IPS DF 6.9 (cell line): ENCODE measurements around the gene TSPAN18.

Source experiments
- DNase-seq: peaks from one replicate; pipeline ENCODE4 v3.0.0-alpha.2; 2013; ENCODE audit warnings: low read depth, low spot score
- H3K27ac ChIP-seq: one replicate; pipeline ENCODE4 v1.5.1; 2013; ENCODE audit warnings: low read length, control low read depth
- H3K27me3 ChIP-seq: 2 replicates; pipeline ENCODE4 v1.6.1; 2013; ENCODE audit warnings: mild to moderate bottlenecking, low read length; ENCODE audit not compliant: control insufficient read depth, insufficient read depth
- H3K36me3 ChIP-seq: 2 replicates; pipeline ENCODE4 v1.6.1; 2013; ENCODE audit warnings: low read length; ENCODE audit not compliant: control insufficient read depth, insufficient read depth
- H3K4me1 ChIP-seq: 2 replicates; pipeline ENCODE4 v1.6.1; 2013; ENCODE audit warnings: low read length; ENCODE audit not compliant: control insufficient read depth, insufficient read depth
- H3K4me3 ChIP-seq: 2 replicates; pipeline ENCODE4 v1.5.1; 2013; ENCODE audit warnings: mild to moderate bottlenecking, low read length
- H3K9me3 ChIP-seq: 2 replicates; pipeline ENCODE4 v1.6.1; 2013; ENCODE audit warnings: low read length, inconsistent platforms; ENCODE audit not compliant: control insufficient read depth, insufficient read depth
- whole genome bisulfite sequencing: extraction: QIAGEN DNeasy Blood & Tissue Kit; methylation state at CpG from one replicate; pipeline ENCODE4 v1.1.7; 2013; ENCODE audit warnings: mixed read lengths, missing lambda C conversion rate; ENCODE audit not compliant: insufficient read length, insufficient coverage; 5-methylcytosine and 5-hydroxymethylcytosine counted together

The TSPAN18 gene

DNA sequence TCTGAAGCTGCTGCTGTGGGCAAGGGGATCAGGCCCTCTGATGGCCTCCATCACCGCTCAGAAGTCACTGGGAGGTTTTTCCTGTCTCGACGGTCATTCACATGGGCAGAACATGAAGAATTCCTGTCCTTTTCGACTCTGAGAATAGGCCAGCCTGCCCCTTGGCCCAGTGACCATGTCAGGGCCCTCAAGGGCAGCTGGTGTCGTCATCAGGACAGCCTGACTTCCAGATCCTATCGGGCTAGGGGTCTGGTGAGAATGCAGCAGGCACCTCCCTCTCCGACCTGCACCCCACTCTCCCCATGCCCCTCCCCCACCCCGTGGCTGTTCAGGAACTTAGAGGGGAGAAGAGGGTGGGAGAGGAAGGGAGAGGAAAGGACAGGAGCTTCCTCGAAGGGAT lies 220.4 kb downstream of the TSPAN18 start:
- no peak for DNase-seq
- Histone ChIP-seq H3K4me1 (peaks cover 9% of the 10 kb centered on the region), H3K27ac (no peak overlapping the region), H3K27me3 (no peaks in the 10 kb centered on the region), H3K36me3 (no peaks in the 10 kb centered on the region), H3K9me3 (no peaks in the 10 kb centered on the region), H3K4me3 (no peak overlapping the region)
- WGBS = no CpG with 5 or more reads among the region's 9 CpGs

DNA sequence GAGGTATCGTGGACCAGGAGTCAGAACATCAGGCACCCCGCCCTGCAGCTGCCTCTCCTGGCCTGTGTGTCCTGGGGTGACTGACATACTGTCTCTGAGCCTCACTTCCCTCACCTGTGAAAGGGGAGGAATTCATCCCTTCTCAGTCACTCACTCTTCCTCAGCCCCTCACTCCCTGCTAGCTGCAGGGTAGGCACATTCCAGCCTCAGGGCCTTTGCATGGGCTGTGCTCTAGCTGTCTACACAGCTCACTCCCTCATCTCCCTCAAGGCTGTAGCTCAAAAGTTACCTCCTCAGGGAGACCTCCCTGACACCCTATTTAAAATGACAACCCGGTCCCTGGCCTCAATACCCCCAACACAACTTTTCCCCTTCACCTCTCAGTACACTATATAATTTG lies 221.4 kb downstream of the TSPAN18 start:
- no peak overlapping the region for H3K4me3 ChIP-seq
- H3K9me3 ChIP-seq = no peaks in the 10 kb centered on the region
- no peaks in the 10 kb centered on the region for H3K36me3 ChIP-seq
- no CpG with 5 or more reads among the region's 3 CpGs for WGBS
- no peak overlapping the region for H3K27ac ChIP-seq
- H3K27me3 ChIP-seq = no peaks in the 10 kb centered on the region
- no peak for DNase-seq
- H3K4me1 ChIP-seq = peaks cover 9% of the 10 kb centered on the region

GRCh38 chr11:44949160-44950030 lies 222.6 kb downstream of the TSPAN18 start:
- WGBS = no CpG with 5 or more reads among the region's 57 CpGs
- Histone ChIP-seq H3K27me3 (no peaks in the 10 kb centered on the region), H3K36me3 (no peaks in the 10 kb centered on the region), H3K4me1 (peaks cover 6% of the 10 kb centered on the region), H3K27ac (no peak overlapping the region), H3K4me3 (peak overlapping the region; percentile 84), H3K9me3 (no peaks in the 10 kb centered on the region)
- no peak for DNase-seq

GRCh38 chr11:44950031-44950624 lies 223.4 kb downstream of the TSPAN18 start:
- no CpG with 5 or more reads among the region's 63 CpGs for WGBS
- peak overlapping the region; percentile 84 for H3K4me3 ChIP-seq
- H3K27me3 ChIP-seq = no peaks in the 10 kb centered on the region
- H3K9me3 ChIP-seq = no peaks in the 10 kb centered on the region
- peaks cover 7% of the 10 kb centered on the region for H3K4me1 ChIP-seq
- no peaks in the 10 kb centered on the region for H3K36me3 ChIP-seq
- no peak overlapping the region for H3K27ac ChIP-seq
- DNase-seq = no peak

- Histone ChIP-seq H3K4me1 (peaks cover 7% of the 10 kb centered on the region), H3K9me3 (no peaks in the 10 kb centered on the region), H3K36me3 (no peaks in the 10 kb centered on the region), H3K4me3 (peak within 1 kb of the TSS; percentile 84), H3K27me3 (no peaks in the 10 kb centered on the region), H3K27ac (no peak within 1 kb of the TSS)
- no peak for DNase-seq
- WGBS = no CpG with 5 or more reads among the region's 83 CpGs
These were observed 224.1 kb downstream of the TSPAN18 start, which contains the start of gene TP53I11 for GRCh38 chr11:44950625-44951476. Gene TP53I11, minus strand, starts transcription at chr11:44950883. Its CDS starts 12,548 bp downstream, at chr11:44938335.

- WGBS = no CpG with 5 or more reads among the region's 2 CpGs
- Histone ChIP-seq H3K9me3 (no peaks in the 10 kb centered on the region), H3K4me3 (no peak overlapping the region), H3K36me3 (no peaks in the 10 kb centered on the region), H3K27me3 (no peaks in the 10 kb centered on the region), H3K27ac (no peak overlapping the region), H3K4me1 (peaks cover 8% of the 10 kb centered on the region)
- DNase-seq = no peak
These were observed 225.3 kb downstream of the TSPAN18 start for GRCh38 chr11:44952082-44952481.

GRCh38 chr11:44952500-44953260 lies 225.9 kb downstream of the TSPAN18 start:
- Histone ChIP-seq H3K27me3 (no peaks in the 10 kb centered on the region), H3K36me3 (no peaks in the 10 kb centered on the region), H3K27ac (no peak overlapping the region), H3K4me1 (peaks cover 11% of the 10 kb centered on the region), H3K4me3 (no peak overlapping the region), H3K9me3 (no peaks in the 10 kb centered on the region)
- no peak for DNase-seq
- no CpG with 5 or more reads among the region's 3 CpGs for WGBS

- Histone ChIP-seq H3K27me3 (no peaks in the 10 kb centered on the region), H3K4me3 (no peak overlapping the region), H3K27ac (no peak overlapping the region), H3K9me3 (no peaks in the 10 kb centered on the region), H3K36me3 (no peaks in the 10 kb centered on the region), H3K4me1 (peaks cover 11% of the 10 kb centered on the region)
- WGBS = no CpG with 5 or more reads among the region's 12 CpGs
- no peak for DNase-seq
These were observed 227.5 kb downstream of the TSPAN18 start for GRCh38 chr11:44954051-44954906.

GRCh38 chr11:44955015-44955738 lies 228.4 kb downstream of the TSPAN18 start:
- H3K9me3 ChIP-seq = no peaks in the 10 kb centered on the region
- DNase-seq = no peak
- no peak overlapping the region for H3K4me3 ChIP-seq
- no peaks in the 10 kb centered on the region for H3K27me3 ChIP-seq
- WGBS = no CpG with 5 or more reads among the region's 5 CpGs
- no peak overlapping the region for H3K27ac ChIP-seq
- peaks cover 15% of the 10 kb centered on the region for H3K4me1 ChIP-seq
- H3K36me3 ChIP-seq = no peaks in the 10 kb centered on the region
